HepG2 (cell line): ENCODE measurements around the gene IFT52. TPM values are rescaled to one million over a fixed set of nuclear protein-coding genes. Genes with fewer than 3 reads are reported as not detected.

ENCODE experiments used
- ATAC-seq: fragments of 200-7000 bp; cut with Tn5 transposase; 3 replicates; pipeline ENCODE4 v1.9.1; 2020; ENCODE audit warnings: mild to moderate bottlenecking, moderate library complexity
- BruUV-seq: library from RNA; stranded (reverse); fragments of 400-500 nt; replicated peaks from 2 replicates; lab custom pipeline; 2021; lab: Mats Ljungman, UMichigan
- CTCF ChIA-PET: fragments of 300-600 bp; formaldehyde crosslinking; extraction: SDS; loops from one replicate; lab custom pipeline; 2021; ENCODE audit warnings: low total read pairs, inconsistent platforms, low intra/inter-chr PET ratio; lab: Yijun Ruan, JAX
- POLR2A ChIA-PET: fragments of 350-600 bp; sonication (Branson Sonifier 250); formaldehyde crosslinking; loops from one replicate; lab custom pipeline; 2020; ENCODE audit warnings: antibody characterized with exemption, inconsistent platforms; lab: Yijun Ruan, JAX
- DNase-seq: peaks from one replicate; pipeline ENCODE4 v3.0.0-alpha.2; 2015; ENCODE audit warnings: low spot score
- FAIRE-seq: peaks from 3 replicates; lab custom pipeline; 2011; peaks lifted over from hg19 to GRCh38; lab: Jason Lieb, UNC
- H2AFZ ChIP-seq: one replicate; pipeline ENCODE4 v1.6.1; 2011; ENCODE audit warnings: low read length, inconsistent platforms
- H3K27ac ChIP-seq: fragments of 300-600 bp; 3 replicates; pipeline ENCODE4 v1.8.0; 2011; ENCODE audit warnings: mixed run types, mild to moderate bottlenecking, mixed read lengths, low read length, inconsistent platforms; ENCODE audit not compliant: insufficient read depth; ENCODE audit errors: extremely low read length
- H3K27me3 ChIP-seq, 2 experiments: fragments of 200-600 bp in 1 of 2; 2 replicates in 1 of 2; 3 replicates in 1 of 2; pipeline versions ENCODE4 v1.6.0 to v1.8.0; 2011; ENCODE audit warnings: low read length in 2 of 2, mild to moderate bottlenecking in 2 of 2, moderate library complexity in 2 of 2, inconsistent platforms in 1 of 2; ENCODE audit not compliant: insufficient read depth in 2 of 2, control insufficient read depth in 1 of 2
- H3K36me3 ChIP-seq, 2 experiments: fragments of 200-600 bp in 1 of 2; replicated peaks in 1 of 2; 2 replicates in 1 of 2; 3 replicates in 1 of 2; pipeline versions ENCODE4 v1.5.1 to v1.8.0; 2011; ENCODE audit warnings: low read length in 2 of 2, inconsistent platforms in 1 of 2; ENCODE audit not compliant: insufficient read depth in 2 of 2, control insufficient read depth in 1 of 2
- H3K4me1 ChIP-seq: 2 replicates; pipeline ENCODE4 v1.5.1; 2012; ENCODE audit warnings: low read length, inconsistent platforms; ENCODE audit not compliant: insufficient read depth
- H3K4me2 ChIP-seq: 2 replicates; pipeline ENCODE4 v1.6.0; 2011; ENCODE audit warnings: low read depth, low read length, inconsistent platforms
- H3K4me3 ChIP-seq, 3 experiments: fragments of 200-600 bp in 1 of 3; sonication (generic), shearing (Covaris generic) in 1 of 3; replicated peaks in 1 of 3; 2 replicates each; pipeline ENCODE4 v1.5.1; 2011 to 2016; ENCODE audit warnings: low read length in 3 of 3, inconsistent platforms in 2 of 3, low read depth in 2 of 3, mild to moderate bottlenecking in 2 of 3, control low read depth in 1 of 3, mixed read lengths in 1 of 3; ENCODE audit not compliant: insufficient read depth in 1 of 3
- H3K79me2 ChIP-seq: one replicate; pipeline ENCODE4 v1.6.1; 2011; ENCODE audit warnings: low read length, inconsistent platforms; ENCODE audit not compliant: insufficient read depth
- H3K9ac ChIP-seq: 2 replicates; pipeline ENCODE4 v1.6.0; 2011; ENCODE audit warnings: mild to moderate bottlenecking, low read depth, low read length, inconsistent platforms; ENCODE audit not compliant: insufficient read depth
- H3K9me3 ChIP-seq: 2 replicates; pipeline ENCODE4 v1.5.1; 2012; ENCODE audit warnings: mild to moderate bottlenecking, low read length
- H4K20me1 ChIP-seq: 2 replicates; pipeline ENCODE4 v1.6.0; 2011; ENCODE audit warnings: inconsistent platforms, mild to moderate bottlenecking, low read length, moderate library complexity; ENCODE audit not compliant: insufficient read depth
- CBX5 ChIP-seq: sonication (generic); formaldehyde crosslinking; IDR thresholded peaks from 2 replicates; pipeline ENCODE4 v1.4.0; 2020; ENCODE audit warnings: missing genetic modification reagents, borderline replicate concordance
- GATAD2A ChIP-seq: IDR thresholded peaks from 2 replicates; pipeline ENCODE4 v1.6.1; 2016
- HCFC1 ChIP-seq: fragments of 150-350 bp; IDR thresholded peaks from 2 replicates; pipeline ENCODE4 v1.6.1; 2014; ENCODE audit warnings: low read depth, low read length
- KLF13 ChIP-seq: sonication (generic); formaldehyde crosslinking; IDR thresholded peaks from 2 replicates; pipeline ENCODE4 v1.4.0; 2020; ENCODE audit warnings: mild to moderate bottlenecking, missing genetic modification reagents
- MAFG ChIP-seq: sonication (generic); formaldehyde crosslinking; IDR thresholded peaks from 2 replicates; pipeline ENCODE4 v1.5.1; 2020; ENCODE audit warnings: mild to moderate bottlenecking, missing genetic modification reagents
- MLLT10 ChIP-seq: sonication (generic); formaldehyde crosslinking; IDR thresholded peaks from 2 replicates; pipeline ENCODE4 v1.4.0; 2020; ENCODE audit warnings: missing genetic modification reagents
- MTA3 ChIP-seq: sonication (generic); formaldehyde crosslinking; IDR thresholded peaks from 2 replicates; pipeline ENCODE4 v1.4.0; 2020; ENCODE audit warnings: missing genetic modification reagents
- MYC ChIP-seq: sonication (generic); formaldehyde crosslinking; IDR thresholded peaks from 2 replicates; pipeline ENCODE4 v1.9.0; 2021; ENCODE audit warnings: missing genetic modification reagents, borderline replicate concordance
- NFE2 ChIP-seq: sonication (generic); formaldehyde crosslinking; IDR thresholded peaks from 2 replicates; pipeline ENCODE4 v1.4.0; 2020; ENCODE audit warnings: missing genetic modification reagents
- NFE2L2 ChIP-seq: fragments of 150-350 bp; IDR thresholded peaks from 2 replicates; pipeline ENCODE4 v1.6.1; 2014; ENCODE audit warnings: low read length
- TBP ChIP-seq: sonication (generic); formaldehyde crosslinking; IDR thresholded peaks from 2 replicates; pipeline ENCODE4 v1.5.0; 2020; ENCODE audit warnings: missing genetic modification reagents
- ZMYM2 ChIP-seq: sonication (generic); formaldehyde crosslinking; IDR thresholded peaks from 2 replicates; pipeline ENCODE4 v1.8.0; 2022; ENCODE audit warnings: mild to moderate bottlenecking, missing genetic modification reagents
- ZNF124 ChIP-seq: sonication (generic); formaldehyde crosslinking; IDR thresholded peaks from 2 replicates; pipeline ENCODE4 v1.4.0; 2020; ENCODE audit warnings: missing genetic modification reagents
- ZNF207 ChIP-seq: fragments of 450-650 bp; IDR thresholded peaks from 2 replicates; pipeline ENCODE4 v1.6.1; 2016; ENCODE audit warnings: antibody characterized with exemption, borderline replicate concordance
- ZNF264 ChIP-seq: sonication (generic); formaldehyde crosslinking; IDR thresholded peaks from 2 replicates; pipeline ENCODE4 v1.4.0; 2020; ENCODE audit warnings: missing genetic modification reagents
- ZNF335 ChIP-seq: sonication (generic); formaldehyde crosslinking; IDR thresholded peaks from 2 replicates; pipeline ENCODE4 v1.4.0; 2020; ENCODE audit warnings: missing genetic modification reagents
- ZNF569 ChIP-seq: sonication (generic); formaldehyde crosslinking; IDR thresholded peaks from 2 replicates; pipeline ENCODE4 v1.5.0; 2020; ENCODE audit warnings: mild to moderate bottlenecking, missing genetic modification reagents, moderate library complexity, borderline replicate concordance
- WGBS: methylation state at CpG from one replicate; pipeline ENCODE4 v1.1.6; 2017; ENCODE audit warnings: low lambda C conversion rate; 5-methylcytosine and 5-hydroxymethylcytosine counted together
- in situ Hi-C: cut with HindIII; loops from 2 replicates; pipeline ENCODE4 v1.10.0; 2017; ENCODE audit warnings: low pct_unique_long_range_greater_than_20kb; ENCODE audit not compliant: extremely low pct_ligation_motif_present
- intact Hi-C: fragments of 100-400 bp; cut with micrococcal nuclease; formaldehyde crosslinking; loops from one replicate; pipeline ENCODE4 v1.10.0; 2022; ENCODE audit not compliant: unreplicated experiment
- polyA plus RNA-seq, 8 experiments: library from polyadenylated mRNA; depleted of rRNA in 3 of 8; stranded (reverse) in 7 of 8; unstranded in 1 of 8; fragments of >200 nt; fragmentation: Illumina TruSeq in 4 of 8; extraction: Trizol in 4 of 8; gene quantifications; 2 replicates each; pipeline versions ENCODE4 v1.2.1 to v1.2.3, GENCODE V29; 2011 to 2016; ENCODE audit warnings: low read depth in 4 of 8, missing spikeins in 1 of 8, mixed read lengths in 1 of 8; ENCODE audit not compliant: insufficient read depth in 1 of 8
- total RNA-seq, 5 experiments: library from RNA; depleted of rRNA; stranded (reverse); fragments of >200 nt; fragmentation: Illumina TruSeq; extraction: Trizol; gene quantifications; 2 replicates each; pipeline ENCODE4 v1.2.3, GENCODE V29; 2016; ENCODE audit warnings: low read depth in 1 of 5
- TF ChIP-seq, protein P1 (sequence below): sonication (generic); formaldehyde crosslinking; IDR thresholded peaks from 2 replicates; pipeline ENCODE4 v1.4.0; 2020; ENCODE audit warnings: missing genetic modification reagents, mild to moderate bottlenecking, borderline replicate concordance
- TF ChIP-seq, protein P2 (sequence below): sonication (generic); formaldehyde crosslinking; IDR thresholded peaks from 2 replicates; pipeline ENCODE4 v1.8.0; 2022; ENCODE audit warnings: mild to moderate bottlenecking, missing genetic modification reagents, moderate library complexity
- TF ChIP-seq, protein P3 (sequence below), 2 experiments: sonication (generic) in 1 of 2; formaldehyde crosslinking in 1 of 2; IDR thresholded peaks; 2 replicates each; pipeline versions ENCODE4 v1.4.0 to v1.6.1; 2018 to 2020; ENCODE audit warnings: missing genetic modification reagents in 2 of 2, borderline replicate concordance in 1 of 2, low read depth in 1 of 2, mild to moderate bottlenecking in 1 of 2, missing biosample characterization in 1 of 2

The IFT52 gene
- total and polyA plus RNA-seq, 2 of the 13 experiments (the other 11 are each of a cell fraction or from before 2014, with no cell fraction given) = 48.0 to 64.0 TPM

DNA sequence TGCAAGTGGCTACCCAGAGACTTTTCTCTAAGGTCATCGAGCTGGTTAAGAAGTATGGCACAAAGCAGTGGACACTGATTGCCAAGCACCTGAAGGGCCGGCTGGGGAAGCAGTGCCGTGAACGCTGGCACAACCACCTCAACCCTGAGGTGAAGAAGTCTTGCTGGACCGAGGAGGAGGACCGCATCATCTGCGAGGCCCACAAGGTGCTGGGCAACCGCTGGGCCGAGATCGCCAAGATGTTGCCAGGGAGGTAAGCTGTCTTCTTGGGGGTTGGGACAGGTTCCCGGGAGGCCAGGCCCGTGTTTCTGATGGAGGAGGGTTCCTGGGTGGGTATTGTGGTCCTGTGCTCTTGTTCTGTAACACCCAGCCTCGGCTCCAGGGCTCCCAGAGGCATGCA is 96.1 kb downstream of the IFT52 start:
- Histone ChIP-seq H3K27ac (no peak overlapping the region), H3K79me2 (no peaks in the 10 kb centered on the region), H3K36me3 (peaks cover 10 to 42% of the 10 kb centered on the region in 2 experiments), H4K20me1 (no peaks in the 10 kb centered on the region), H3K4me1 (no peaks in the 10 kb centered on the region), H3K4me2 (no peak overlapping the region), H3K9ac (no peak overlapping the region), H3K4me3 (no peak overlapping the region), H3K27me3 (no peaks in the 10 kb centered on the region), H3K9me3 (no peaks in the 10 kb centered on the region), H2AFZ (no peak overlapping the region)
- in situ Hi-C loops = no loop called here
- DNase-seq = no peak
- no peak for FAIRE-seq
- TF ChIP-seq ZNF335 (CRISPR knock-in tag) (no peak), NFE2L2 (no peak), MLLT10 (CRISPR knock-in tag) (no peak), ZNF207 (no peak), TBP (CRISPR knock-in tag) (no peak), ZNF264 (CRISPR knock-in tag) (no peak), MTA3 (no peak), MYC (no peak), NFE2 (CRISPR knock-in tag) (no peak), CBX5 (CRISPR knock-in tag) (no peak), ZMYM2 (CRISPR knock-in tag) (no peak), GATAD2A (no peak), KLF13 (CRISPR knock-in tag) (no peak), ZNF124 (CRISPR knock-in tag) (no peak), ZNF569 (no peak), HCFC1 (no peak), MAFG (CRISPR knock-in tag) (no peak)
- TF ChIP-seq, protein P1, sequence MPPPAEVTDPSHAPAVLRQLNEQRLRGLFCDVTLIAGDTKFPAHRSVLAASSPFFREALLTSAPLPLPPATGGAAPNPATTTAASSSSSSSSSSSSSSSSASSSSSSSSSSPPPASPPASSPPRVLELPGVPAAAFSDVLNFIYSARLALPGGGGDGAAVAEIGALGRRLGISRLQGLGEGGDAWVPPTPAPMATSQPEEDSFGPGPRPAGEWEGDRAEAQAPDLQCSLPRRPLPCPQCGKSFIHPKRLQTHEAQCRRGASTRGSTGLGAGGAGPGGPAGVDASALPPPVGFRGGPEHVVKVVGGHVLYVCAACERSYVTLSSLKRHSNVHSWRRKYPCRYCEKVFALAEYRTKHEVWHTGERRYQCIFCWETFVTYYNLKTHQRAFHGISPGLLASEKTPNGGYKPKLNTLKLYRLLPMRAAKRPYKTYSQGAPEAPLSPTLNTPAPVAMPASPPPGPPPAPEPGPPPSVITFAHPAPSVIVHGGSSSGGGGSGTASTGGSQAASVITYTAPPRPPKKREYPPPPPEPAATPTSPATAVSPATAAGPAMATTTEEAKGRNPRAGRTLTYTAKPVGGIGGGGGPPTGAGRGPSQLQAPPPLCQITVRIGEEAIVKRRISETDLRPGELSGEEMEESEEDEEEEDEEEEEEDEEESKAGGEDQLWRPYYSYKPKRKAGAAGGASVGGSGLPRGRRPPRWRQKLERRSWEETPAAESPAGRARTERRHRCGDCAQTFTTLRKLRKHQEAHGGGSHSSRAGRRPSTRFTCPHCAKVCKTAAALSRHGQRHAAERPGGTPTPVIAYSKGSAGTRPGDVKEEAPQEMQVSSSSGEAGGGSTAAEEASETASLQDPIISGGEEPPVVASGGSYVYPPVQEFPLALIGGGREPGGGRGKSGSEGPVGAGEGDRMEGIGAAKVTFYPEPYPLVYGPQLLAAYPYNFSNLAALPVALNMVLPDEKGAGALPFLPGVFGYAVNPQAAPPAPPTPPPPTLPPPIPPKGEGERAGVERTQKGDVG (CRISPR knock-in tag) = no peak
- TF ChIP-seq, protein P2, sequence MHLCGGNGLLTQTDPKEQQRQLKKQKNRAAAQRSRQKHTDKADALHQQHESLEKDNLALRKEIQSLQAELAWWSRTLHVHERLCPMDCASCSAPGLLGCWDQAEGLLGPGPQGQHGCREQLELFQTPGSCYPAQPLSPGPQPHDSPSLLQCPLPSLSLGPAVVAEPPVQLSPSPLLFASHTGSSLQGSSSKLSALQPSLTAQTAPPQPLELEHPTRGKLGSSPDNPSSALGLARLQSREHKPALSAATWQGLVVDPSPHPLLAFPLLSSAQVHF (CRISPR knock-in tag) = no peak
- TF ChIP-seq, protein P3, sequence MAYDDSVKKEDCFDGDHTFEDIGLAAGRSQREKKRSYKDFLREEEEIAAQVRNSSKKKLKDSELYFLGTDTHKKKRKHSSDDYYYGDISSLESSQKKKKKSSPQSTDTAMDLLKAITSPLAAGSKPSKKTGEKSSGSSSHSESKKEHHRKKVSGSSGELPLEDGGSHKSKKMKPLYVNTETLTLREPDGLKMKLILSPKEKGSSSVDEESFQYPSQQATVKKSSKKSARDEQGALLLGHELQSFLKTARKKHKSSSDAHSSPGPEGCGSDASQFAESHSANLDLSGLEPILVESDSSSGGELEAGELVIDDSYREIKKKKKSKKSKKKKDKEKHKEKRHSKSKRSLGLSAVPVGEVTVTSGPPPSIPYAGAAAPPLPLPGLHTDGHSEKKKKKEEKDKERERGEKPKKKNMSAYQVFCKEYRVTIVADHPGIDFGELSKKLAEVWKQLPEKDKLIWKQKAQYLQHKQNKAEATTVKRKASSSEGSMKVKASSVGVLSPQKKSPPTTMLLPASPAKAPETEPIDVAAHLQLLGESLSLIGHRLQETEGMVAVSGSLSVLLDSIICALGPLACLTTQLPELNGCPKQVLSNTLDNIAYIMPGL (CRISPR knock-in tag; IDR thresholded peaks at IDR 0.05; ENCODE audit: borderline replicate concordance in 1 of 2, low read depth in 1 of 2) = no peak
- no TSS peak for BruUV-seq
- intact Hi-C loops = no loop called here
- CTCF ChIA-PET = no interaction called here
- WGBS = 91% methylated on average over 13 of the region's 13 CpGs
- no peak for ATAC-seq
- POLR2A ChIA-PET = no interaction called here
